ENCODE data around the gene SPSB1. TPM values are rescaled to one million over a fixed set of nuclear protein-coding genes. Genes with fewer than 3 reads are reported as not detected.
"Not testable (repeated sequence)": the region's sequence is repeated elsewhere in the genome, so short reads cannot be mapped to it uniquely, and the experiment has no call there.

Gene SPSB1
- total RNA-seq, 1 donor from 2014 or later = 16.8 TPM

DNA sequence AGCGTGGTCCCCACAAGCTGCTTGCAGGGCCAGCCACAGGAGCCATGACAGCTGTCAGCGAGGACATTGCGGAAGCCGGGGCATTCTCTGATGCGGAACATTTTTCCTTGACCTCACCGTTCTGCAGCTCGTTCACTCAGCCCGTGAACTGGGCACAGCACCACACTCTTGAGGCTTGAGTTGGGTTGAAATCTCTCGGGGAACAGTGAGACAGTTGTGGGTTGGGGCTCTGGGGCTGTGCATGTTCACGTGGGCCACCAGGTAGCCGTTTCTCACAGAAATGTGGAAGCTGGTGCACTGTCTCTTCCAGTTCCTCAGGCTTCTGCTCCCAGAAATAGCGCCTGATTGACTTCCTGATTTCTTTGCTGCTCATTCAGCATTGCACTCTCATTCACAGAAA is 69.8 kb downstream of the SPSB1 start:
- peak; percentile 59 for DNase-seq (ENCODE audit: low read depth)

GRCh38 chr1:9363061-9363471 is 70.4 kb downstream of the SPSB1 start:
- peak; percentile 94 for DNase-seq (ENCODE audit: low read depth)

GRCh38 chr1:9366298-9366697 is 73.6 kb downstream of the SPSB1 start:
- no peak for DNase-seq (ENCODE audit: low read depth)

DNA sequence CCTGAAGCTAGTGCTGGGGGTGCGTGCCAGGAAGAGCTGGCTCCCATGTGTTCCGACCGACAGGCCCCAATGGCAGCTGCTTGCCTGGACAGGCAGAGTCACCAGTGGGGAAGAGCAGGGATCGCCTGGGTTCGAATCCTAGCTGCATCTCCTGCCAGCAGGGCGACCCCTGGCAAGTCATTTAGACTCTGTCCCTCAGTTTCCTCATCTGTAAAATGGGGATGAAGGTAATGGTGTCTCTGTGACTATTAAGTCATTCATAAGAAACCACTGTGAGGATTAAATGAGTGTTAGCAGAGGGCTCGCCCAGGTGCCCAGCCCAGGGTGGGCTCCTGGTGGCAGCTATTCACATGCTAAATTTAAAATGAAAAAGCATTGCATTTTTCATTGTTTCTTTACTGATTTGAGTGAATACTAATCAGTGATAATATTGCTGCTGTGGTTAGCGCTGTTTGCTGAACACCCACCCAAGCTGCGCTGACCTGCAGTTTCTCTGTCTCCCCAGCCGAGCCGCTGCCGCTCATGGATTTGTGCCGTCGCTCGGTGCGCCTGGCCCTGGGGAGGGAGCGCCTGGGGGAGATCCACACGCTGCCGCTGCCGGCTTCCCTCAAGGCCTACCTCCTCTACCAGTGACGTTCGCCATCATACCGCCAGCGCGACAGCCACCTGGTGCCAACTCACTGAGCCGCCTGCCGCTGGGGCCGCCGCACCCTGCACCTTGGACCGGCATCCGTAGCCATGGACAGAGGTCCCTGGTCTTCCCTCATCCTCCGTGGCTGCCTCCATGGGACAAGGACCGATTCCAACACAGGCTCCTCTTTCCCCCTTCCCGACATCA is 74.5 kb downstream of the SPSB1 start:
- no peak for DNase-seq (ENCODE audit: low read depth)

DNA sequence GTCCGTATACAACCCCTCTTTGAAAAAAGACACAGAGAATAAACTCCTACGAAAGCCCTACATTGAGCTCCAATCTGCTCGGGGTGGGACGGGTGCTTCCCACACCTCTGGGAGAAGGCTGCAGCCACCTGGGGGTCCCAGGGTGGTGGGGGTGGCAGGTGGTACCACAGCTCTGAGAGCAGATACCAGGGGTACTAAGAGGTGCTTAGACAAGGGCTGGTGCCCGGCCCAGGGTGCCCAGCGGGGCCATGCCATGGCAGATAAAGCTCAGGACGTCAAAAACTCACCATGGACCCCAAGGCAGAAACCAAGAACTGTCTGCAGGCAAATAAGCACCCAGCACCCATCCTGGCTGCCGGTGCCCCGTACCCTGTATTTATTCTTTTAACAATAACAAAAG is 75.1 kb downstream of the SPSB1 start:
- no peak for DNase-seq (ENCODE audit: low read depth)

DNA sequence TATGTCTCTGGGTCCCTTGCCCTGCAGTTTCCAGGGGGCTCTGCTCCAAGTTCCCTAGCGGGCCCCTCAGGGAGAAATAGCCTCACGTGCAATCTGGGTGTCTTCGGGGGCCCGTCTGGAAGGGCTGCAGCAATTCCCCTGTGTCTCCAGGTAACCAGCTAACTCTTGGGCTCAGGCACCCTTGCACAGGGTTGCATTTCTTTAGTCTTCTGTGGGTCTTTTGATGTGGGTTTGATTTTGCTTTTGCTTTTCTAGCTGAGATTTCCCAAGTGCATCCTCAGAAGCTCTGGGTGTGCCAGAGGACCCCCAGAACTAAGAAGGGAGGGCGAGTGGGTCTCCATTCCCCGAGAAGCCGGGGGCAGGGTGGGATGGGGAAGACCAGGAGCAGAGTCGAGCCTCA is 75.7 kb downstream of the SPSB1 start:
- DNase-seq (ENCODE audit: low read depth) = no peak

- no peak for DNase-seq (ENCODE audit: low read depth)
These were observed 77.5 kb downstream of the SPSB1 start for GRCh38 chr1:9369964-9370788.

DNA sequence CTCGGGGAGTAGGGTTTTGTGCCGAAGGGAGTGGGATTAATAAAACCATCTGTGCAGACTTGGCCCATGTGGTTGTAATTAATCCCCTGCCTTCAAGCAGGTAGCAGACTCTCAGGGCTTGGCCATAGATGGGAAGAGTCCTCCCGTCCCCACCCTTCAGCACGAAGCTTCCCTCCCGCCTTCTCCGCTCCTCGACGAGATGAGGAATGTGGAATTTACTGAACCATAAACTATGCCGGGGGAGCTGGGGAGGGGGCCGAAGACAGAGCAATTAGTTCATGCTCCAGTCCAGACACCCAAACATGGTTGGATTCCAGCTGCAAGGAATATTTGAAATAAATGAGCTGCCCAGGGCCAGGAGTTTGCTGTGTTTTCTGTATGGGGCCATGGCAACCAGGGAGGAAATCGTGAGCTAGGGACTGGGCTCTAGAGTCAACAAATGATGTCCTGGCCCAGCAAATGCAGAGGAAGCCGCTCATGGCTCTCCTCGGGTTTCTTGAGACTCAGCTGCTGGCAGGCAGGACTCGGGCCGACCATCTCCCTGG is 78.8 kb downstream of the SPSB1 start:
- peak; percentile 65 for DNase-seq (ENCODE audit: low read depth)

DNA sequence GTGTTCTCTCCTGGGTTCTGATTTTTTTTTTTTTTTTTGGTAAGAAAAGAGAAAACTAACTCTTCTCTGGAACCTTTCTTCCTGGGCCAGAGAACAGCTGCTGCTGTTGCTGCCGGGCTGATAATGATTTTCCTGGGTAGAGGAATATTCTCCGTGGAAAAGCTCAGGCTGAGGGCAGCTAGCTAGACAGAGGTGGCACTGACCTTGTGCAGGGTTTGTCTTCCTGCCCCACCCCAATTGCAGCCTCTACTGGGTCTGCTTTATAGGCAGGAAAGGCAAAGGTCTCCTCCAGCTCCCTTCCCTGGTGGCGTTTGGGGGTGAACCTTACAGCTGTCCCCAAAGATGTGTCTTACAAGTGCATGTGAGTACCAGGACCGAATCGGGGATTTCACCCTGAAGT is 79.3 kb downstream of the SPSB1 start:
- DNase-seq (ENCODE audit: low read depth) = no peak

DNA sequence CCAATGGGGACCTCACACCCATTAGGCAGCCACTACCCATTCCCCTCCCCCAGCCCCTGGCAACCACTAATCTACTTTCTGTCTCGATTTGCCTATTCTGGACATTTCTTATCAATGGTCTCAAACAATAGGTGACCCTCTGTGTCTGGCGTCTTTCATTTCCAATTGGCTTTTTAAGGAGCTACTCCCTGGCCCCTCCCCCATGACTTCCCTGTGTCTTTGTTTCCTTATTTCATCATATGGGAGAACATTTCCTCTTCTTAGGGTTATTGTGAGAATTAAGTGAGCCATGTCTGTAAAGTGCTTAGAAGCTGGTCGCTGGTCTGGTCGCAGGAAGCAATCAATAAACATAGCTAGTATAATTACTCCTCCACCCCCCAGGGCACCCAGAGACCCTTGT is 80.9 kb downstream of the SPSB1 start:
- no peak for DNase-seq (ENCODE audit: low read depth)

GRCh38 chr1:9374748-9375341 is 82.2 kb downstream of the SPSB1 start:
- no peak for DNase-seq (ENCODE audit: low read depth)

DNA sequence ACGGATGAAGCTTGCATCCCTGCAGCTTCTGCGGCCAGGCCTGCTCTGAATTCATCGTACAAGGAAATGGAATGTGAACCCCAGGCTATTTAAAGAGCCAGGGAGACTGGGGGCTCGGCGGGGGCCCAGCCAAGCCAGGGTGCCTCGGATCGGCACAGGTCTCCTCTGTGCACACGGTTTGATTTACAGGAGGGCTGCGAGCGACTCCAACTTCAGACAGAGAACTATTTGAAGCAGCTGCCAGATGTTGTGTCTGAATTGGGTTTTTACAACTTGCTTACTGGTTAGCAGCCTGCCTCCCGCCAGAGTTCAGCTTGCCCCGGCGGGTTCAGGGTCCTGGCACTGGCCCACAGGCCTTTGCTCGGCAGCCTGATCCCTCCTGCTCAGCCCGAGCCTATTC is 83.2 kb downstream of the SPSB1 start:
- no peak for DNase-seq (ENCODE audit: low read depth)

GRCh38 chr1:9376430-9376829 is 83.7 kb downstream of the SPSB1 start:
- DNase-seq (ENCODE audit: low read depth) = no peak

DNA sequence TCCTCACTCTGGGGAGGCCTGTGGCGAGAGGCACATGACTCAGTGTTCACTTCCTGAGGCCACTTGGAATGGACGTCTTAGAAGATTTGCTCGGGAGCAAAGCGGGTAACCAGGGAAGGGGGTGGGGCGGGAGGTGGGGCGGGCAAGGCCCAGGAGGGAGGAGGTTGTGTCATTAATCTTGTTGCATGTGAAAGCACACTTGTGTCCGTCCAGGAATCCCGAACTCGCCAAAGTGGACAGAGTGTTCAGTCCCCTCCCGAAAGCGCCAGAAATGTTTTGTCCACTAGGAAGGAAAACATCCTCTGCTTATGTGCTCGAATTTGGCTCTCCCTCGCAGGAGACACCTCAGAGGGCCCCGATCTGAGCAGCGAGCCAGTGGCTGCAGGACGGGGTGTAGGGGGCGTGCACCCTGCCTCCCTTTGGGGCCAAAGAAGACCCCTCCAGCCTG is 84.2 kb downstream of the SPSB1 start:
- DNase-seq (ENCODE audit: low read depth) = peak; percentile 75

DNA sequence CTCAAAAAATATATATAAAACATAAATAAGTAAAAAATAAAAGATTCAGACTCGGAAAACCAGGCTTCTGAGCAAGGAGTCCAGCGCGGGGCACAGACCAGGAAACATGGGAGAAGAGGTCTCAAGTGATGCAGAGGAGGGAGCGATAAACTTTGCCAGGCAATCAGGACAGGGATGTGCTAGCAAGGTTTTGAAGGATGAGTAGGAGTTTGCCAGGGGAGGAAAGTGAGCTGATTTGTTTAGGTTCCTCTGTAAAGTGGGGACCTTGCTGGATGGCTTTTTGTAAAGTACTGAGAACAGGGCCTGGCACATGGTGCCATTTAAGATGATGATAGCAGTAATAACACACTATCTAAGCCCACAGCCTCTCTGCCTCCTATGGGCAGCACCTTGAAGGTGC is 86.1 kb downstream of the SPSB1 start:
- DNase-seq (ENCODE audit: low read depth) = no peak

GRCh38 chr1:9380711-9381110 is 88.0 kb downstream of the SPSB1 start:
- DNase-seq (ENCODE audit: low read depth) = no peak

DNA sequence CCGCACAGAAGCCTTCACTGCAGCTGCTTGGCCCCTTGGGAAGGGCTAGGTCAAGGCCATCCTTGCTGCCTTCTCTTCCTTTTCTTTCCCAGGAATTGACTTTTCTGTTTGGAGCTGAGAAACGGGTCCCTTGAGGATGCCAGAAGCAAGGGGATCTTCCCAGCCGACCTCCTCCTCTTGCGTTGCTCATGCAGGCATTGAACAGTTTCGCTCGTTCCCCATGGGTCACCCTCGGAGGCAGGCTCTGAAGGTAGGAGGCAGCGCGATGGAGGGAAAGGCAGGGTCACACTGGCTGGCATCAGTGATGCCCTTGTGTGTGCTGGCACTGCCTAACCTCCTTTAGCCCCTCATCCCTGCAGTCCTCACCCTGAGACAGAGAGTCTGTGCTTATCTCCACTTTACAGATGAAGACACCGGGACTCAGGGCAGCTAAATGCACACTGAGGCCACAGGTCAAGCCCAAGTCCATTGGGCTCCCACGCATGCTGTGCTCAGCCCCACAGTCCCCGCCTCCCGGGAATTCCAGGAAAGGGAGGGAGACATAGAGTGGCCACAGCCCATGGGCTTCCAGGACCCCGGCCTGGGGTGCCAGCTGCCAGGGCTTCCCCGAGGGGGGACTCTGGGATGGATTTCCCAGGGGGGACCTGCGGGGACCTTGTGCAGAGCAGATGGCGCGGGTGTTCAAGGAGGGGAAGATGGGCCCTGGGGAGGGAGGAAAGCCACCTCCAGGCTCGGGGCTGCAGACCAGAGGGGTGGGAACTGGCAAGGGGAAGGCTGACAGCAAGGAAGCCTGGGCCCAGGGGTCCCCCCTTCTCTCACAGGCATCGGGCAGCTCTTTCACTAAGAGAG is 90.2 kb downstream of the SPSB1 start:
- no peak for DNase-seq (ENCODE audit: low read depth)

GRCh38 chr1:9384128-9384527 is 91.4 kb downstream of the SPSB1 start:
- DNase-seq (ENCODE audit: low read depth) = no peak

DNA sequence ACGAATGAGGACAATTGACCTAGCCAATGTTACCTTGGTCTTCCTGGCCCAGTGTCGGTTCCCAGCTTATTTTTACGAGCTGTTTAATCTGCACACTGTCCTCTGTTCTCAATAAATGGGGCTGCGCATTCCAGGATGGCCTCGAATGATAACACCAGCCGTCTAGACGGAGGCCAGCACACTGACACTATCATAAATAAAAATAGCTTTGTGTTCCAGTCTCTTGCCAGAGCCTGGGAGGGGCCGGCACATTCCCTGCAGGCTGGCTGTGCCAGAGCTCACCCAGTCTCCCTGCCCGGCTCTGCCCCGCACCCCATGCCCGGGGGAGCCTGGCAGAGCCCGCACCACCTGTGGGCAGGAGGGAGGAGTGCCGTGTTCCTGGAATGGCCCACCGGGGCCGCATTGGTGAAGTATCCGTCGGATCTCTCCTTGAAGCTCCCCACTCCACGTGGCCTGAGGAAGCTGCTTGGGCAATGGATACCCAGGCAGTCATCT is 92.1 kb downstream of the SPSB1 start:
- DNase-seq (ENCODE audit: low read depth) = peak; percentile 87

DNA sequence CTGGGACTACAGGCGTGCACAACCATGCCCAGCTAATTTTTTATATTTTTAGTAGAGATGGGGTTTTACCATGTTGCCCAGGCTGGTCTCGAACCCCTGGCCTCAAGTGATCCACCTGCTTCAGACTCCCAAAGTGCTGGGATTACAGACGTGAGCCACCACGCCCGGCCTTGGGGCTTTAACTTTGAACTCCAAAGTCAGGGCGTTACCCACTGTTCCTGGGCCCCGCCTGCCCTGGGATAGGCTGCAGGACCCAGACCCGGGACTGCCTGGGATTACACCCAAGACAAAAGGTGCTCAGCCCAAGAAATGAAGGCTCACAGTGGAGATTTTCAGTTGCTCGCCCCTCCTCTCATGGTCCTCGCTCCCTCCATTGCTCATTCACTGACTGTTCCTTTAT is 92.7 kb downstream of the SPSB1 start:
- not testable (repeated sequence) for DNase-seq (ENCODE audit: low read depth)
